PC-3 (cell line): ENCODE measurements around the gene LAMB4.

Source experiments
- EZH2 ChIP-seq: fragments of 300-600 bp; sonication (generic); IDR thresholded peaks from one replicate; pipeline ENCODE4 v1.6.1; 2017; ENCODE audit warnings: antibody characterized with exemption, mild to moderate bottlenecking, low read length; ENCODE audit not compliant: unreplicated experiment
- EZH2phosphoT487 ChIP-seq: fragments of 300-600 bp; sonication (generic); IDR thresholded peaks from 2 replicates; pipeline ENCODE4 v1.6.1; 2018; ENCODE audit warnings: mild to moderate bottlenecking, antibody characterized with exemption, low read length, borderline replicate concordance
- TF ChIP-seq, protein P1 (sequence below): fragments of 300-600 bp; sonication (generic); conservative IDR thresholded peaks from 2 replicates; pipeline ENCODE4 v1.5.1; 2017; ENCODE audit warnings: antibody characterized with exemption, low read depth, mild to moderate bottlenecking, low read length

DNA sequence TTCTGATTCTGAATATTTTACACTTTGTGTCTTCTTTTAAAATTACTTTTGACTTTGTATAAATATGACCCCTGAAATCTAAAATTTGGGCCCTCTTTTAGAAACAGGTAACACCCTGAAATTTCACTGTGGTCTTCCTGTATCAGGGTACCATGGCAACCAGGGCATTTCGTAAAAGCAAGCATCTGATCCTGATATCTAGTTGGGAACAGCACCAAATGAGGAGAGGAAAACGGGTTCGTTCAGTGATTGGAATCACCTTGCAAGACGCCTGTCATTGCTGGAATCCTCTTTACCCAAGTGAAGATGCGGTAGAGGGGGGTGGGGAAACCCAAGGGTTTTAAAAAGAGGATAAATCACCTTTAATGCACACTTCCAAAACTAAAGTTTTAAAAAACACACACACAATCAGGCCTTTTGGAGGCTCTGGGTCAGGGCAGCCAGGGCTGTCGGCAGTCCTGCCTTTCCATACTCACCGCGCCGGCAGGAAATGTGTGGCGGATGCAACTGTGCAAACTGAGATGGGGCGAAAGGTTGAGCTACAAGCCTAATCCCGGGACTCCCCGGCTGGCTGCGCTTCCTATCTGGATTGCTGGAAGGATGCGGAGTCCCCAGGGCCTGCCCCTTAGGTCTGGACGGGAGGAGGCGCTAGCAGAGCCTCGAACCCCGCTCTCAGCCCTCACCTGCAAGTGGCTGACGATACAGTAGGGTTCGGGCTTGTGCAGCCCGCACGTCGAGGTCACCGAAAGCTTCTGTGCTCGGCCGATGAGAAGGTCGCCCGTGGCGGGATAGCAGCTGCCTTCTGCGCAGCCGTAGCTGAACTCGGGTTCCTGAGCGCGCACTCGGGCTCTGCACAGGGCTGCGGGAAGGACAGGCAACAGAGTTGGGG is 129.0 kb downstream of the LAMB4 start:
- TF ChIP-seq, protein P1, sequence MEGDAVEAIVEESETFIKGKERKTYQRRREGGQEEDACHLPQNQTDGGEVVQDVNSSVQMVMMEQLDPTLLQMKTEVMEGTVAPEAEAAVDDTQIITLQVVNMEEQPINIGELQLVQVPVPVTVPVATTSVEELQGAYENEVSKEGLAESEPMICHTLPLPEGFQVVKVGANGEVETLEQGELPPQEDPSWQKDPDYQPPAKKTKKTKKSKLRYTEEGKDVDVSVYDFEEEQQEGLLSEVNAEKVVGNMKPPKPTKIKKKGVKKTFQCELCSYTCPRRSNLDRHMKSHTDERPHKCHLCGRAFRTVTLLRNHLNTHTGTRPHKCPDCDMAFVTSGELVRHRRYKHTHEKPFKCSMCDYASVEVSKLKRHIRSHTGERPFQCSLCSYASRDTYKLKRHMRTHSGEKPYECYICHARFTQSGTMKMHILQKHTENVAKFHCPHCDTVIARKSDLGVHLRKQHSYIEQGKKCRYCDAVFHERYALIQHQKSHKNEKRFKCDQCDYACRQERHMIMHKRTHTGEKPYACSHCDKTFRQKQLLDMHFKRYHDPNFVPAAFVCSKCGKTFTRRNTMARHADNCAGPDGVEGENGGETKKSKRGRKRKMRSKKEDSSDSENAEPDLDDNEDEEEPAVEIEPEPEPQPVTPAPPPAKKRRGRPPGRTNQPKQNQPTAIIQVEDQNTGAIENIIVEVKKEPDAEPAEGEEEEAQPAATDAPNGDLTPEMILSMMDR, result peak; percentile 39
- TF ChIP-seq EZH2 (no peak), EZH2phosphoT487 (no peak)
